K562 treated with DMSO at 1 percent for 24 hours (cell line): ENCODE results near the gene GTPBP6. TPM values are rescaled to one million over a fixed set of nuclear protein-coding genes. Genes with fewer than 3 reads are reported as not detected.

Source experiments
- total RNA-seq: library from RNA; unstranded; fragments of 300-600 nt; gene quantifications from 2 replicates; pipeline ENCODE4 v1.2.3, GENCODE V29; 2022; ENCODE audit warnings: low read depth; ENCODE audit not compliant: insufficient read depth

Gene GTPBP6
- total RNA-seq, result 22.9 and 23.7 TPM in 2 replicates

GRCh38 chrX:318739-319578, at the start of gene GTPBP6:
TSS of gene GTPBP6 (minus strand) at chrX:318796. CDS start at chrX:318787, 9 bp downstream.

GRCh38 chrX:281166-281999, 37.2 kb downstream of the GTPBP6 start, which contains the start of gene PLCXD1:
TSS of gene PLCXD1 (plus strand) at chrX:281381. CDS start at chrX:284188, 2,807 bp downstream.

Other genes starting within 250 kb of the GTPBP6 start
- 97.4 and 98.1 TPM in 2 replicates for gene PLCXD1, start 37.4 kb downstream of the GTPBP6 start, total RNA-seq
- gene PPP2R3B, start 68.1 kb upstream of the GTPBP6 start, total RNA-seq, result 29.4 and 33.1 TPM in 2 replicates